ENCODE results near the gene RAX2. TPM values are rescaled to one million over a fixed set of nuclear protein-coding genes. Genes with fewer than 3 reads are reported as not detected.

Gene RAX2
- total and polyA plus RNA-seq, 2 of the 13 experiments (the other 11 are each of a cell fraction or from before 2014, with no cell fraction given): not detected

GRCh38 chr19:3721131-3721886 lies 50.7 kb downstream of the RAX2 start (continued):
- TF ChIP-seq GABPA (IDR thresholded peaks at IDR 0.05; ENCODE audit: low read depth, low read length): no peak
- TF ChIP-seq GABPA (CRISPR knock-in tag; IDR thresholded peaks at IDR 0.05; ENCODE audit: low read depth): peak; percentile 54; the same call in 1 of the 2 replicates
- 0 out of 2 replicates have a peak, but pooled peaks have one; percentile 36 for TF ChIP-seq ZSCAN9 (CRISPR knock-in tag; IDR thresholded peaks at IDR 0.05; ENCODE audit: borderline replicate concordance)
- TF ChIP-seq ZFP1 (CRISPR knock-in tag; IDR thresholded peaks at IDR 0.05): no peak
- no peak for TF ChIP-seq ARNT2 (CRISPR knock-in tag; IDR thresholded peaks at IDR 0.05; ENCODE audit: low read depth)
- peak; percentile 50; the same call in 1 of the 2 replicates for TF ChIP-seq KDM2A (CRISPR knock-in tag; IDR thresholded peaks at IDR 0.05; ENCODE audit: borderline replicate concordance, low read depth)
- TF ChIP-seq U2AF2 (IDR thresholded peaks at IDR 0.05; ENCODE audit: low read depth, low read length): no peak
- no peak for TF ChIP-seq SKIL (CRISPR knock-in tag; IDR thresholded peaks at IDR 0.05; ENCODE audit: borderline replicate concordance)
- peak; percentile 46; the same call in 1 of the 2 replicates for TF ChIP-seq POLR2G (IDR thresholded peaks at IDR 0.05; ENCODE audit: low read depth, low read length)
- no peak for TF ChIP-seq ZSCAN30 (CRISPR knock-in tag; IDR thresholded peaks at IDR 0.05)
- no peak for TF ChIP-seq PAF1 (CRISPR knock-in tag; IDR thresholded peaks at IDR 0.05)
- TF ChIP-seq PHF20 (CRISPR knock-in tag; IDR thresholded peaks at IDR 0.05): no peak
- TF ChIP-seq ZNF383 (CRISPR knock-in tag; IDR thresholded peaks at IDR 0.05; ENCODE audit: borderline replicate concordance): no peak
- TF ChIP-seq NR2F6 (IDR thresholded peaks at IDR 0.05): 0 out of 2 replicates have a peak, but pooled peaks have one; percentile 12
- TF ChIP-seq NR2F6 (CRISPR knock-in tag; IDR thresholded peaks at IDR 0.05): peak; percentile 29; the same call in 1 of the 2 replicates
- no peak for TF ChIP-seq AKNA (CRISPR knock-in tag; IDR thresholded peaks at IDR 0.05; ENCODE audit: borderline replicate concordance)
- no peak for TF ChIP-seq MIER3 (CRISPR knock-in tag; IDR thresholded peaks at IDR 0.05; ENCODE audit: borderline replicate concordance)
- no peak for TF ChIP-seq NPAS2 (CRISPR knock-in tag; IDR thresholded peaks at IDR 0.05; ENCODE audit: borderline replicate concordance)
- peak; percentile 53; the same call in 1 of the 2 replicates for TF ChIP-seq ZSCAN21 (CRISPR knock-in tag; IDR thresholded peaks at IDR 0.05; ENCODE audit: borderline replicate concordance)
- TF ChIP-seq TGIF2 (CRISPR knock-in tag; IDR thresholded peaks at IDR 0.05): no peak
- TF ChIP-seq PRPF4 (IDR thresholded peaks at IDR 0.05; ENCODE audit: low read depth, low read length, poor library complexity, severe bottlenecking): no peak
- TF ChIP-seq ZNF10 (CRISPR knock-in tag; IDR thresholded peaks at IDR 0.05; ENCODE audit: borderline replicate concordance, low read depth): no peak
- TF ChIP-seq ARID3A (IDR thresholded peaks at IDR 0.05; ENCODE audit: low read depth, low read length): no peak
